ENCODE results near the gene P3H2.

DNA sequence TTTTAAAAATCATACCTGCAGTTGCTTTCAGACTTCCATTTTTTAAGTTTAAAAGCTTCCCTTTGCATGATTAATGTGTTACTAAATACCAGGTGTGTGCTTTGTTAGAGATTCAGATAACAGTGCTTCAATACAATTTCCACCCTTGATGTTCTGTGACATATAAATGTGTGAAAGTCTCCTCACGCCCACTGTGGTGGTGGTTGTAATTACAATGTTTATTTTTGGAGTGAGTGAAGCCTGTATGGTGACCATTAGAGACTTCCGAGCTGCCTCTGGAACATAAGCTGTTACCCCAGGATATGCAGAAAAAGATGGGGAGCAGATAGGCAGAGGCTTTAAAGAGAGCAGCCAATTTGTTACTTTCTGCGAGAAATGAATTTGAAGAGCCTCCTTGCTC lies 57.2 kb downstream of the P3H2 start:
- TF ChIP-seq, protein P1, sequence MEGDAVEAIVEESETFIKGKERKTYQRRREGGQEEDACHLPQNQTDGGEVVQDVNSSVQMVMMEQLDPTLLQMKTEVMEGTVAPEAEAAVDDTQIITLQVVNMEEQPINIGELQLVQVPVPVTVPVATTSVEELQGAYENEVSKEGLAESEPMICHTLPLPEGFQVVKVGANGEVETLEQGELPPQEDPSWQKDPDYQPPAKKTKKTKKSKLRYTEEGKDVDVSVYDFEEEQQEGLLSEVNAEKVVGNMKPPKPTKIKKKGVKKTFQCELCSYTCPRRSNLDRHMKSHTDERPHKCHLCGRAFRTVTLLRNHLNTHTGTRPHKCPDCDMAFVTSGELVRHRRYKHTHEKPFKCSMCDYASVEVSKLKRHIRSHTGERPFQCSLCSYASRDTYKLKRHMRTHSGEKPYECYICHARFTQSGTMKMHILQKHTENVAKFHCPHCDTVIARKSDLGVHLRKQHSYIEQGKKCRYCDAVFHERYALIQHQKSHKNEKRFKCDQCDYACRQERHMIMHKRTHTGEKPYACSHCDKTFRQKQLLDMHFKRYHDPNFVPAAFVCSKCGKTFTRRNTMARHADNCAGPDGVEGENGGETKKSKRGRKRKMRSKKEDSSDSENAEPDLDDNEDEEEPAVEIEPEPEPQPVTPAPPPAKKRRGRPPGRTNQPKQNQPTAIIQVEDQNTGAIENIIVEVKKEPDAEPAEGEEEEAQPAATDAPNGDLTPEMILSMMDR (conservative IDR thresholded peaks at IDR 0.05; ENCODE audit: low read depth, low read length), result no peak
- no peak for TF ChIP-seq EZH2 (IDR thresholded peaks at IDR 0.05; ENCODE audit: borderline replicate concordance, low read depth, low read length, poor library complexity, severe bottlenecking)

Measured in A673 (cell line).